ENCODE results near the gene CABP4. TPM values are rescaled to one million over a fixed set of nuclear protein-coding genes. Genes with fewer than 3 reads are reported as not detected.

Gene CABP4
- total and polyA plus RNA-seq, 2 donors (not counting 3 experiments of a cell fraction or from before 2014, with no cell fraction given) = 2.4 to 5.0 TPM

DNA sequence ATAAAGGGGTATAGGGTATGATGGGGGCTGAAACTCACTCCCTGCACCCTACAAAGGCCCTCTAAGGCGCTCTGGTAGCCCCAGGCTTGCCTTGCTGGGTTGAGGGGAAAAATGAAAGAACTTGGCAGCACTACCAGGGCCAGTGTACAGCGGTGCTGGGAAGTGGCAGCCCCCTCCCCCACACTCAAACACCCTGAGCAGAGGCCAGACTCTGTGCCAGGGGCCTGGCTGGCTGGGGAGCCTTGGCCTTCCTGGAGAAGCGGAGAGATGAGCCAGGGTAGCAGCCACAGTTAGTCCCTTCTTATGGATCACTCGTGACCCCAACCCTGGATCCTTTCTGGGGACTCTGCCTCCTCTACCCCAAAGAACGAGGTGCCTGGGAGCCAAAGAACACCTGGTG is 11.2 kb downstream of the CABP4 start:
- Histone ChIP-seq H3K4me3 (replicated peaks in 1 of 3; ENCODE audit: insufficient read depth in 1 of 3, low read depth in 1 of 3, low read length in 3 of 3) (no peak overlapping the region), H4K20me1 (replicated peaks; ENCODE audit: control insufficient read depth, extremely low read depth, insufficient read depth, low read length) (no peaks in the 10 kb centered on the region), H3K79me2 (ENCODE audit: control insufficient read depth, insufficient read depth, low read length) (no peaks in the 10 kb centered on the region), H3K4me2 (ENCODE audit: insufficient read depth, low read length) (no peak overlapping the region), H3K27ac (ENCODE audit: insufficient read depth, low read depth, low read length) (no peak overlapping the region), H3K9me1 (replicated peaks; ENCODE audit: control insufficient read depth, extremely low read depth, insufficient read depth, low read length) (no peaks in the 10 kb centered on the region), H3K36me3 (ENCODE audit: control insufficient read depth in 2 of 2, extremely low read depth in 1 of 2, insufficient read depth in 2 of 2, low read length in 2 of 2) (no peaks in the 10 kb centered on the region), H3K9me3 (replicated peaks; ENCODE audit: control insufficient read depth, insufficient read depth, low read length) (no peaks in the 10 kb centered on the region), H3K27me3 (ENCODE audit: control insufficient read depth in 2 of 2, insufficient read depth in 2 of 2, low read length in 2 of 2) (no peaks in the 10 kb centered on the region), H2AFZ (ENCODE audit: low read depth, low read length) (no peak overlapping the region), H3K9ac (replicated peaks; ENCODE audit: extremely low read depth, insufficient read depth, low read length) (no peak overlapping the region), H3K4me1 (ENCODE audit: control insufficient read depth, extremely low read depth, insufficient read depth, low read length) (peaks cover 19% of the 10 kb centered on the region)
- intact Hi-C loops (cut with micrococcal nuclease) (loop anchor here (5.0 kb wide), 1 partner anchor 96 kb away; no protein-coding TSS in a partner anchor), dilution Hi-C loops (cut with MboI; ENCODE audit: extremely low pct_ligation_motif_present, low sequenced_read_pairs) (no loop called here)
- FAIRE-seq (no peak), DNase-seq (ENCODE audit: low read depth, low spot score) (no peak)
- CTCF ChIA-PET = no interaction called here
- POLR2A ChIA-PET = no interaction called here
- no TSS peak for BruUV-seq (replicated peaks)
- no peak for TF ChIP-seq MYC (IDR thresholded peaks at IDR 0.05; ENCODE audit: low read depth, low read length)
- no peak for TF ChIP-seq POLR2AphosphoS5 (IDR thresholded peaks at IDR 0.05; ENCODE audit: insufficient read depth, low read depth, low read length)
- TF ChIP-seq POLR2A (IDR thresholded peaks at IDR 0.05; ENCODE audit: low read depth, low read length) = no peak
- TF ChIP-seq JUN (IDR thresholded peaks at IDR 0.05; ENCODE audit: borderline replicate concordance, insufficient read depth, insufficient read length, low read depth) = no peak
- no peak for TF ChIP-seq FOS (IDR thresholded peaks at IDR 0.05; ENCODE audit: borderline replicate concordance, insufficient read depth, low read length)
- TF ChIP-seq, protein P1, sequence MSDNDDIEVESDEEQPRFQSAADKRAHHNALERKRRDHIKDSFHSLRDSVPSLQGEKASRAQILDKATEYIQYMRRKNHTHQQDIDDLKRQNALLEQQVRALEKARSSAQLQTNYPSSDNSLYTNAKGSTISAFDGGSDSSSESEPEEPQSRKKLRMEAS (IDR thresholded peaks at IDR 0.05; ENCODE audit: insufficient read depth, insufficient read length) = no peak
- TF ChIP-seq, protein P2, sequence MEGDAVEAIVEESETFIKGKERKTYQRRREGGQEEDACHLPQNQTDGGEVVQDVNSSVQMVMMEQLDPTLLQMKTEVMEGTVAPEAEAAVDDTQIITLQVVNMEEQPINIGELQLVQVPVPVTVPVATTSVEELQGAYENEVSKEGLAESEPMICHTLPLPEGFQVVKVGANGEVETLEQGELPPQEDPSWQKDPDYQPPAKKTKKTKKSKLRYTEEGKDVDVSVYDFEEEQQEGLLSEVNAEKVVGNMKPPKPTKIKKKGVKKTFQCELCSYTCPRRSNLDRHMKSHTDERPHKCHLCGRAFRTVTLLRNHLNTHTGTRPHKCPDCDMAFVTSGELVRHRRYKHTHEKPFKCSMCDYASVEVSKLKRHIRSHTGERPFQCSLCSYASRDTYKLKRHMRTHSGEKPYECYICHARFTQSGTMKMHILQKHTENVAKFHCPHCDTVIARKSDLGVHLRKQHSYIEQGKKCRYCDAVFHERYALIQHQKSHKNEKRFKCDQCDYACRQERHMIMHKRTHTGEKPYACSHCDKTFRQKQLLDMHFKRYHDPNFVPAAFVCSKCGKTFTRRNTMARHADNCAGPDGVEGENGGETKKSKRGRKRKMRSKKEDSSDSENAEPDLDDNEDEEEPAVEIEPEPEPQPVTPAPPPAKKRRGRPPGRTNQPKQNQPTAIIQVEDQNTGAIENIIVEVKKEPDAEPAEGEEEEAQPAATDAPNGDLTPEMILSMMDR (IDR thresholded peaks at IDR 0.05; ENCODE audit: extremely low read depth in 1 of 2, insufficient read depth in 1 of 2, low read depth in 1 of 2, low read length in 2 of 2) = no peak
- TF ChIP-seq GATA2 (IDR thresholded peaks at IDR 0.05; ENCODE audit: insufficient read depth, insufficient read length, low read depth, low read length) = no peak
- TF ChIP-seq EZH2 (IDR thresholded peaks at IDR 0.05; ENCODE audit: borderline replicate concordance, low read depth, low read length, severe bottlenecking) = no peak
